Gastrocnemius medialis (tissue), 4 donors: Measurements from ENCODE around the gene RBBP8NL.

Source experiments
- CTCF ChIP-seq, 5 experiments: fragments of 450-650 bp in 3 of 5; fragments of 200-600 bp in 2 of 5; sonication (generic) in 2 of 5; IDR thresholded peaks in 4 of 5; conservative IDR thresholded peaks in 1 of 5; 1 replicate in 4 of 5; 2 replicates in 1 of 5; pipeline ENCODE4 v1.5.1; 2016 to 2019; ENCODE audit warnings: antibody characterized with exemption in 5 of 5, mild to moderate bottlenecking in 3 of 5, moderate library complexity in 3 of 5
- POLR2A ChIP-seq, 2 donors: fragments of 450-650 bp; IDR thresholded peaks; one replicate each; pipeline ENCODE4 v1.6.1; 2017; ENCODE audit warnings: antibody characterized with exemption in 2 of 2, mild to moderate bottlenecking in 2 of 2, moderate library complexity in 2 of 2

- no peak for TF ChIP-seq CTCF (IDR thresholded peaks at IDR 0.05 in 4 of 5, conservative IDR thresholded peaks at IDR 0.05 in 1 of 5)
- TF ChIP-seq POLR2A (IDR thresholded peaks at IDR 0.05): no peak
Measured at GRCh38 chr20:62420846-62421715, 6.3 kb downstream of the RBBP8NL start.
